Activated T-helper 1 cell treated with Interleukin-2 at 50 U/mL for 16 hours (primary cell): Measurements from ENCODE around the gene COPS2.
A peak's percentile ranks its signal among the peaks of the same experiment; 100 is the strongest.
"Not testable (repeated sequence)": the region's sequence is repeated elsewhere in the genome, so short reads cannot be mapped to it uniquely, and the experiment has no call there.

ENCODE experiments used
- DNase-seq: peaks from one replicate; pipeline ENCODE4 v3.0.0-alpha.2; 2020; ENCODE audit warnings: low read depth

The COPS2 gene

GRCh38 chr15:49155110-49155833 is at the start of gene COPS2:
COPS2 (minus strand) TSS chr15:49155599; CDS start chr15:49155578, 21 bp downstream.
- DNase-seq = peak; percentile 83

GRCh38 chr15:49200347-49200746 is 44.9 kb upstream of the COPS2 start:
- no peak for DNase-seq

GRCh38 chr15:49199666-49200065 is 44.3 kb upstream of the COPS2 start:
- no peak for DNase-seq

DNA sequence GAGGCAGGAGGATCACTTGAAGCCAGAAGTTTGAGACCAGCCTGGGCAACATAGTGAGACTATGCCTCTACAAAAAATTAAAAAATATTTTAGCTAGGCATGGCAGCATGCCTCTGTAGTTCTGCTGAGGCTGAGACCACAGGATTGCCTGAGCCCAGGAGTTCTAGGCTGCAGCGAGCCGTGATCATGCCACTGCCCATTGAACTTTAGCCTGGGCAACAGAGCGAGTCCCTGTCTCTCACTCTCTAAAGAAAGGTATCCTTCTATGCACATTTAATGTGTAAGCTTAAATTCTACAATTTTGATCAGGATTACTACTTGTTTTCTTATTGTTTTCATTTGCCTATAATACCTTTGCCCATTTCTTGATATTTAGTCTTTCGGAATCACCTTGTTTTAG is 41.5 kb upstream of the COPS2 start:
- DNase-seq = no peak

GRCh38 chr15:49191892-49192291 is 36.5 kb upstream of the COPS2 start:
- DNase-seq = no peak

- DNase-seq = no peak
These were observed 35.2 kb upstream of the COPS2 start for GRCh38 chr15:49190586-49190985.

GRCh38 chr15:49189631-49190030 is 34.2 kb upstream of the COPS2 start:
- no peak for DNase-seq

GRCh38 chr15:49188933-49189332 is 33.5 kb upstream of the COPS2 start:
- no peak for DNase-seq

DNA sequence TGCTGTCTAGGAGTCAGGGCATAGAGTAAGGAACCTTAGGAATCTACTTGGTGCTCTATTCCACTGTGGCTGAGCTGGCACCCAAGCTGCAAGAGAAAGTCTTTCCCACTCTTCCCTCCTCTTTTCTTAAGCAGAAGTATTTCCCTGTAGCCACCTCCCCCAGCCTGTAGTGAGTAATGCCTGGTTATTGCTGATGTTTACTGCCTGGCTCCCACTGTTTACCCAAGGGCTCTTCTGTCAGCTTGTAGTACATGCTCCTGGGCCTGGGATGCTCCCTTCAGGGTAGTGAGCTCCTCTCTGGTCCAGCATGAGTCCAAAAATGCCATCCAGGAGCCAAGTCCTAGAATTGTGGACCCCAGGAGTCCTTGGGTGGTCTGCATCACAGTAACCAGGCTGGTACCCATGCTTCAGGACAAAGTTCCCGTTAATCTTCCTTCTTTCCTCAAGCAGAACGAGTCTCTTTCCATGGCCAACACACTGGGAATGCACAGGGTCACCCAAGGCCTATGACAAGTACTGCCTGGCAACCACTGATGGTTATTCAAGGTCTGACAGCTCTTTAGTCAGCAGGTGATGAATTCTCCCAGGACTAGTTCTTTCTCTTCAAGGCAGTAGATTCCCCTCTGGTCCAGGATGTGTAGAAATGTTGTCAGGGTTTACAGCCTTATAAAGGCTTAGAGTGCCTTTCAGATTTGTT is 32.3 kb upstream of the COPS2 start:
- no peak for DNase-seq

- DNase-seq = no peak
These were observed 30.1 kb upstream of the COPS2 start for GRCh38 chr15:49185473-49185872.

DNA sequence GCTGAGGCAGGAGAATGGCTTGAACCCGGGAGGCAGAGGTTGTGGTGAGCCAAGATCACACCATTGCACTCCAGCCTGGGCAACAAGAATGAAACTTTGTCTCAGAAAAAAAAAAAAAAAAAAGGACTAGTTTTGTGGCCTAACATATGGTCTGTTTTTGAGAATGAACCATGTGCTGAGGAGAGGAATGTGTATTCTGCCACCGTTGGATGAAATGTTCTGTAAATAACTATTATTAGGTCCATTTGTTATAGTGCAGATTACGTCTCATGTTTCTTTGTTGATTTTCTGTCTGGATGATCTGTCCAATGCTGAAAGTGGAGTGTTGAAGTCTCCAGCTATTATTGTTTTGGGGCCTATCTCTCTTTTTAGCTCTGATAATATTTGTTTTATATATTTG is 28.3 kb upstream of the COPS2 start:
- DNase-seq = not testable (repeated sequence)

DNA sequence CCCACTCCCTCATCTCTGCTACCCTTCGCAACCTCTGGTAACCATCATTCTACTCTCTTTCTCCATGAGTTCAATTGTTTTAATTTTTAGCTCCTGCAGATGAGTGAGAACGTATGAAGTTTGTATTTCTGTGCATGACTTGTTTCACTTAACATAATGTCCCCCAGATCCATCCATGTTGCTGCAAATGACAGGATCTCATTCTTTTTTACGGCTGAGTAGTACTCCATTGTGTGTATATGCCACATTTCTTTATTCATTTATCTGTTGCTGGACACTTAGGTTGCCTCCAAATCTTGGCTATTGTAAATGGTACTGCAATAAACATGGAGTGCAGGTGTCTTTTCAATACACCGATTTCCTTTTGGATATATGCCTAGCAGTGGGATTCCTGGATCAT is 26.7 kb upstream of the COPS2 start:
- DNase-seq = no peak

DNA sequence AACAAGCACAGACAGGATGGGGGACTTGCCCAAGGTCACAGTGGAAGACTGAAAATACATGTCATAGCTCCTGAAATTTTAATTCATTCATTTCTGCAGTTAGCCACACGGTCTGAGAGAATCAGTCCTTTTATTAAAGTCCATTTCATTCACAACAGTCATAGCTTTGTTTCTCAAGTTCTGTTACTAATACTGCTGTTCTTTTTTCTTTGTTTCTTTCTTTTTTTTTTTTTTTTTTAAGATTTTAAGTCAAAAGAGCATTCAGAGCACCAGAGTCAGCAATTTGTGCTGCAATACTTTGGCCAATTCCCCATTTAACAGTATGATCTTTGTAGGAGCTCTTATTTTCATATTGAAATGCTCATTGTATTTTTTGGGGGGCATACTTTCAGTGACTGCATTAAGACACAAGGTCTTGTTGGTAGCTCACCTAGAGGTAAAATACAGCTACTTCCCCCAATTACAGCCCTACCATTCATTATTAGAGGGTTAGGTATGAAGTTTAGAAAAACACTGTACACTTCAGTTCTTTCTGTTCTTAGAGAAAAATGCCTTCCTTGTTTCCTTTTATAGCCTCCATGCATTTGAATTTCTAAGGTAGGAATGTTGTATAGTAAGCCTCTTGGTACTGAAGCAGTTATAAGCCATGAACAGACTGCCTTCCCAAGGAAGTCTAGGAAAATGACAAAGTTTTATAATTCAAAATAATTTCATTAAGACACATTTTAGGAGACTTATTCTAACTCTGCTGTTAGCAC is 24.2 kb upstream of the COPS2 start:
- DNase-seq = no peak

DNA sequence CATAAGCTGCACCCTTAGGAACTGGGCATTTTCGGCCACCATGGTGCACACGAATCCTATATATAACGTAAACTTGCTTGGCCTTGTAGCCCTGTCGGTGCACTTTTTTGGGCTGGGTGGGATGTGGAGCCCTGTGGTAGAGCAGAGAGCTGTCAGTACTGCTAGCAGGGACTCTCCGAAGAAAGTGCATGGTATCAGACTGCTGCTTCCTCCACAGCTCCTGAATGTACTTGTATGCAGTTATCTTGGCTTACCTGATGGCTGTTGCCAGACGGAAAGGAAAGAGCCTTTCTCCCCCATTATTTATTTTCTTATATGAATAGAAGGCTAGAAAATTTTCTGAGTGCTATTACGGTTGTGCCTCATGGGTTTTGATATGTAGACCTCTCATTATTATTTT is 23.1 kb upstream of the COPS2 start:
- DNase-seq = no peak

DNA sequence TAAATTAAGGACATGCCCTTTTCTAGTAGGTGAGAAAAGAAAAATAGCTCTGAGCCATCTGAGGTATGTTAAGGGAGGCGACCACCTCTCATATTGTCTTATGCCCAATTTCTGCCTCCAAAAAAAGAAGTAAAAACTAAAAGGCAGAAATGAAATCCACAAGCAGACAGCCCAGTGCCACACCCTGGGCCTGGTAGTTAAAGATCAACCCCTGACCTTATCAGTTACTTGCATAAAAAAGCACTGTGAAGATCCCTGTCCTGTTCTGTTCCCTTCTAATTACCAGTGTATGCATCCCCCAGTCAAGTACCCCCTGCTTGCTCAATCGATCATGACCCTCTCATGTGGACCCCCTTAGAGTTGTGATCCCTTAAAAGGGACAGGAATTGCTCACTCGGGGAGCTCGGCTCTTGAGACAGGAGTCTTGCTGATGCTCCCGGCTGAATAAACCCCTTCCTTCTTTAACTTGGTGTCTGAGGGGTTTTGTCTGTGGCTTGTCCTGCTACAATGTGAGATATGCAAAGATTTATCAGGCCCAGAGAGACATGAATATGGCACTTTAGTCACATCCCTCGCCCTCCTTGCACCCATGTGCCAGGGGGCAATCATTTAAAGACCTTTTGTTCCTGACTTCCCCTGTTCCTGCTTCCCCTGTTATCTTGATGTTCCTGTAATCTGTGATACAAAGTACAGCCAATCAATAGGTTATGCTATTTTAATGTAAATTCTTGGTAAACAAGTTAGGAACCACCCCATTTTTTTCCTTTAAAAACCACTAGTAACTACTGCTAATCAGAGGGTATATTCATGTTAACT is 20.4 kb upstream of the COPS2 start:
- DNase-seq = not testable (repeated sequence)

DNA sequence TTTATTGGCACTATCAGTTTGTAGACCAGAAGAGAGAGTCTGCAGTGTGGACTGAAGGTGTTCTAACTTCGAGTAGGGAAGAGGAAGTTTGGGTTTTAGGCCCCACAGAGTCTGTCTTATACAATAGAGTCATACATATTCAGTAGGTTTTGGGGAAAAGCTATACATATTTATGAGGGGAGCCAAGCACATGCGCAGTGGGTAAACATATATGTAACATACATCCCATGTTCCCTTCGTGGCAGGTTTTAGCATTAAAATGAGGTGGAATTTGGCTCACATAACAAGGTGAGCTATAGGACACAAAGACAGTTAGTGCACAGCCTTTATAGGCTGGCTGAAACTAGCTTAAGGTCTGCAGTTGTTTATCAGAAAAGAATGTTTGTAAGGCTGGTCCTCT is 19.5 kb upstream of the COPS2 start:
- DNase-seq = no peak

DNA sequence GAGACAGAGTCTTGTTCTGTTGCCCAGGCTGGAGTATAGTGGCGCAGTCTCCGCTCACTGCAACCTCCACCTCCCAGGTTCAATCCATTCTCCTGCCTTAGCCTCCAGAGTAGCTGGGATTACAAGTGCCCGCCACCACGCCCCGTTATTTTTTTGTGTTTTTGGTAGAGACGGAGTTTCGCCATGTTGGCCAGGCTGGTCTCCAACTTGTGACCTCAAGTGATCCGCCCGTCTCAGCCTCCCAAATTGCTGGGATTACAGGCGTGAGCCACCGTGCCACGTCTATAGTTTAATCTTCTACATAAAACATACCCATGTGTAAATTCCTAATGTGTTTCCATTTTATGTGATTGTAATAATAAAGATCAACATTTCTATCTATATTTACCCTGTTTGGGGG is 16.4 kb upstream of the COPS2 start:
- no peak for DNase-seq

- DNase-seq = peak; percentile 69
These were observed 14.6 kb upstream of the COPS2 start, which contains the start of gene GALK2 for GRCh38 chr15:49169880-49170597. GALK2 (plus strand) TSS chr15:49170247; CDS start chr15:49170323, 76 bp downstream.

DNA sequence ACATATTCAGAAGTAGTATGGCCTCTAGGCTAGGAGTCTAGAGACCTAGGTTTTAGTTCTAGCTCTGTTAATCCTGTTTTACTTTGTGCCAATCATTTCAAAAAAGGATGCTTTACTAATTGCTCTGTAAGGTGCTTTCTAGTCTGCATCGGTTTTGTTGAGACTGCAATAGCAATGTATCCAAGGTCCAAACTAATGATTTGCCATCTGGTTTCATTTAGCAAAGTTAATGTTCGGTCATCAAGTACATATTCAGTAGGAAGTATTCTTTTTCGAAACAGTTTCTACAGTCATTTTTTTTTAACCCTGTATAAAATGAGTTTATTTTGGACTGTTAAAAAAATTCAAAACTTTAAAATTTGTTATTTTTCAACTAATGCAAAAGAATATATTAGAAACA is 12.6 kb upstream of the COPS2 start:
- DNase-seq = no peak

- DNase-seq = no peak
These were observed 9.5 kb upstream of the COPS2 start for GRCh38 chr15:49164865-49165264.

DNA sequence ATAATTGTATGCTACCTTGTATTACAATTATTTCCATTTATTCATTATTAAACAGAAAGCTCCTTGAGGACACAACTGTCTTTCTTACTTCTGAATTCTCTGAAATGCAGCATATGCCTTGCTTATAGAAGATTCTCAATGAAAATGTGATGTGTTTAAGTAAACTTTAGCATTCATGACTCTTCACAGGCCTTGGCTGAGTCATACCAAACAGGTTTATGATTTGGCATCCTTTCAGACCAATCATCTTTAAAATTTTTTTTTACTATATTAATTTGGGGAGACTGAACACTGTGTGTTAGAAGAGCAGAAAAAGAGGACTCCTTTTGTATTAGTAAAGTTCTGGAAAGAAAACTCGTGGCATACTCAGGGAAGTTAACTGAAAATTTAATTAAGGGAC is 8.3 kb upstream of the COPS2 start:
- DNase-seq = no peak
